ENCODE data around the gene PEAR1. TPM values are rescaled to one million over a fixed set of nuclear protein-coding genes. Genes with fewer than 3 reads are reported as not detected.

Gene PEAR1
- total RNA-seq, 1 donor from 2014 or later, result 19.0 TPM

- TF ChIP-seq CTCF (conservative IDR thresholded peaks at IDR 0.05; ENCODE audit: low read depth, low read length), result no peak
- no peak for DNase-seq (ENCODE audit: low read depth)
- peak overlapping the region; percentile 3 for H3K4me3 ChIP-seq (ENCODE audit: low read depth, low read length)
Observed at GRCh38 chr1:156859523-156860112, 33.9 kb upstream of the PEAR1 start.

GRCh38 chr1:156860113-156860627 lies 33.3 kb upstream of the PEAR1 start:
- no peak for DNase-seq (ENCODE audit: low read depth)

GRCh38 chr1:156860628-156861423 lies 32.7 kb upstream of the PEAR1 start, which contains the start of gene NTRK1:
Gene NTRK1 (plus strand): TSS chr1:156860865. CDS start chr1:156860935, 70 bp downstream.
- DNase-seq (ENCODE audit: low read depth), result no peak
- H3K4me3 ChIP-seq (ENCODE audit: low read depth, low read length), result peak within 1 kb of the TSS; percentile 3
- no peak for TF ChIP-seq CTCF (conservative IDR thresholded peaks at IDR 0.05; ENCODE audit: low read depth, low read length)

More at GRCh38 chr1:156860113-156860627, 33.3 kb upstream of the PEAR1 start:
- peak; percentile 76 for TF ChIP-seq CTCF (conservative IDR thresholded peaks at IDR 0.05; ENCODE audit: low read depth, low read length)
- H3K4me3 ChIP-seq (ENCODE audit: low read depth, low read length), result peak overlapping the region; percentile 3

- TF ChIP-seq CTCF (conservative IDR thresholded peaks at IDR 0.05; ENCODE audit: low read depth, low read length), result no peak
- no peak for DNase-seq (ENCODE audit: low read depth)
- H3K4me3 ChIP-seq (ENCODE audit: low read depth, low read length), result no peak overlapping the region
Observed at GRCh38 chr1:156862584-156862983, 30.9 kb upstream of the PEAR1 start.

GRCh38 chr1:156862997-156863599 lies 30.4 kb upstream of the PEAR1 start:
- no peak for DNase-seq (ENCODE audit: low read depth)
- H3K4me3 ChIP-seq (ENCODE audit: low read depth, low read length), result no peak overlapping the region
- TF ChIP-seq CTCF (conservative IDR thresholded peaks at IDR 0.05; ENCODE audit: low read depth, low read length), result no peak

GRCh38 chr1:156863631-156864030 lies 29.9 kb upstream of the PEAR1 start:
- TF ChIP-seq CTCF (conservative IDR thresholded peaks at IDR 0.05; ENCODE audit: low read depth, low read length), result no peak
- H3K4me3 ChIP-seq (ENCODE audit: low read depth, low read length), result no peak overlapping the region
- DNase-seq (ENCODE audit: low read depth), result no peak
